Mesendoderm (in vitro differentiated cells): ENCODE data around the gene XPC.

Experiments
- DNase-seq: peaks from one replicate; pipeline ENCODE4 v3.0.0; 2013
- H2AK5ac ChIP-seq: 2 replicates; pipeline ENCODE4 v1.6.1; 2013; ENCODE audit warnings: low read length, inconsistent platforms
- H2BK120ac ChIP-seq: 2 replicates; pipeline ENCODE4 v1.6.1; 2013; ENCODE audit warnings: low read depth, mild to moderate bottlenecking, low read length, moderate library complexity, mixed read lengths
- H2BK15ac ChIP-seq: replicated peaks from 2 replicates; pipeline ENCODE4 v1.6.1; 2013; ENCODE audit warnings: low read depth, mild to moderate bottlenecking, moderate library complexity
- H2BK5ac ChIP-seq: 2 replicates; pipeline ENCODE4 v1.6.1; 2013; ENCODE audit warnings: low read length, inconsistent platforms
- H3K18ac ChIP-seq: 2 replicates; pipeline ENCODE4 v1.6.1; 2013; ENCODE audit warnings: mild to moderate bottlenecking, low read length, mixed read lengths
- H3K23ac ChIP-seq: one replicate; pipeline ENCODE4 v1.6.1; 2013; ENCODE audit warnings: low read length
- H3K27ac ChIP-seq: 2 replicates; pipeline ENCODE4 v1.5.1; 2013; ENCODE audit warnings: low read depth, mild to moderate bottlenecking, inconsistent platforms, low read length, moderate library complexity
- H3K27me3 ChIP-seq: 2 replicates; pipeline ENCODE4 v1.6.1; 2013; ENCODE audit warnings: low read length, control low read depth, mild to moderate bottlenecking, inconsistent platforms; ENCODE audit not compliant: insufficient read depth, poor library complexity
- H3K36me3 ChIP-seq: 2 replicates; pipeline ENCODE4 v1.6.1; 2013; ENCODE audit warnings: low read length, inconsistent platforms; ENCODE audit not compliant: control insufficient read depth, insufficient read depth
- H3K4ac ChIP-seq: one replicate; pipeline ENCODE4 v1.6.1; 2013; ENCODE audit warnings: low read depth, mild to moderate bottlenecking, low read length, moderate library complexity
- H3K4me1 ChIP-seq: 2 replicates; pipeline ENCODE4 v1.6.1; 2013; ENCODE audit warnings: low read depth, low read length, inconsistent platforms; ENCODE audit not compliant: control insufficient read depth
- H3K4me2 ChIP-seq: 2 replicates; pipeline ENCODE4 v1.6.1; 2013; ENCODE audit warnings: low read length
- H3K4me3 ChIP-seq: 2 replicates; pipeline ENCODE4 v1.5.1; 2013; ENCODE audit warnings: mild to moderate bottlenecking, low read length
- H3K56ac ChIP-seq: one replicate; pipeline ENCODE4 v1.6.1; 2013; ENCODE audit warnings: low read length
- H3K79me1 ChIP-seq: 2 replicates; pipeline ENCODE4 v1.6.1; 2013; ENCODE audit warnings: low read length, inconsistent platforms
- H3K79me2 ChIP-seq: 2 replicates; pipeline ENCODE4 v1.6.1; 2013; ENCODE audit warnings: mild to moderate bottlenecking, low read length; ENCODE audit not compliant: control insufficient read depth, insufficient read depth
- H3K9ac ChIP-seq: 2 replicates; pipeline ENCODE4 v1.6.1; 2013; ENCODE audit warnings: low read length, inconsistent platforms
- H4K5ac ChIP-seq: one replicate; pipeline ENCODE4 v1.6.1; 2013; ENCODE audit warnings: low read length
- H4K8ac ChIP-seq: one replicate; pipeline ENCODE4 v1.6.1; 2013; ENCODE audit warnings: low read depth, mild to moderate bottlenecking, control low read depth, low read length, moderate library complexity
- WGBS: extraction: QIAGEN DNeasy Blood & Tissue Kit; methylation state at CpG from one replicate; pipeline ENCODE4 v1.1.7; 2013; ENCODE audit warnings: low lambda C conversion rate, missing lambda C conversion rate; ENCODE audit not compliant: insufficient coverage; ENCODE audit errors: extremely low coverage; 5-methylcytosine and 5-hydroxymethylcytosine counted together

XPC gene

DNA sequence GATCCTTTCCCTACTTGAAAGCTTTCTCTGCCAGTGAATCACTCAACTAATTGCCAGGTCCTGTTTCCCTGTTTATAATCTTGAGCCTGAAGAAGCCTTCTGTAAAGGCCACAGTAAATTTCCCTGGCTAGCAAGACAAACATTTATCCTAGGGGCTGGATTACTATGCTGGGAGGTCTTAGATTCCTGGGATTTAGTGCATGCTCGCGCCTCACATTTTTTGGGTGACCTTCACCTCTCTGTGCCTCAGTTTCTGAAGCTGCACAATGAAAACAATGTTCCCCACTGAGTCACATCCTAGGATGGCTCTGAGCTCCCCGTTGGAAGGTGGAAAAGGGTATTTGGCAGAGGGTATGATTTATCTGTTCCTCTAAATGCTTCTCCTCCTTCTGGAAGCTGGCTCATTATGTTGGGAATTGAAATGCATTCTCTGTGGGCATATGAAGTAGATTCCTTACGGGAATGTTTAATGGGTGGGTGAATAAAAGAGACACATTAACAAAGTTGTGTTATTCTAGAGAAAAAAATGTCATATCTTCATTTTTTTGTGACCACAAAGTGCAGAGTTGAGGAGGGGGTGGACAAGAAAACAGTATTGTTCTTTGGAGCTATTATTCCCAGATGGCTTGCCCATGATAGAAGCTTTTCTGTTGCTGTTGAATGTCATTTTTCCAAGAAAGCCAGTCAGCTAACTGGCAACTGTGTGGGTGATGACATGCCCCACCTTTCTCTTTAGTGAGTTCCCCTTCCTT, 32.6 kb upstream of the XPC start:
- H2AK5ac ChIP-seq, result no peak overlapping the region
- H4K5ac ChIP-seq, result no peak overlapping the region
- no peaks in the 10 kb centered on the region for H3K79me1 ChIP-seq
- H3K79me2 ChIP-seq, result no peaks in the 10 kb centered on the region
- no peak overlapping the region for H3K4me3 ChIP-seq
- no peak overlapping the region for H3K9ac ChIP-seq
- H3K4me2 ChIP-seq, result no peak overlapping the region
- no peaks in the 10 kb centered on the region for H3K36me3 ChIP-seq
- no peaks in the 10 kb centered on the region for H3K27me3 ChIP-seq
- no peak overlapping the region for H3K56ac ChIP-seq
- H2BK15ac ChIP-seq, result no peak overlapping the region
- H3K4me1 ChIP-seq, result no peaks in the 10 kb centered on the region
- H3K27ac ChIP-seq, result no peak overlapping the region
- H2BK120ac ChIP-seq, result no peak overlapping the region
- no CpG with 5 or more reads among the region's 4 CpGs for WGBS
- no peak overlapping the region for H3K18ac ChIP-seq
- no peak overlapping the region for H3K23ac ChIP-seq
- DNase-seq, result no peak
- no peak overlapping the region for H2BK5ac ChIP-seq
- no peak overlapping the region for H3K4ac ChIP-seq
- no peak overlapping the region for H4K8ac ChIP-seq

- H3K23ac ChIP-seq, result no peak overlapping the region
- no peak overlapping the region for H3K4ac ChIP-seq
- H3K4me3 ChIP-seq, result no peak overlapping the region
- H3K9ac ChIP-seq, result no peak overlapping the region
- no peaks in the 10 kb centered on the region for H3K27me3 ChIP-seq
- H2BK5ac ChIP-seq, result no peak overlapping the region
- DNase-seq, result no peak
- no peaks in the 10 kb centered on the region for H3K79me2 ChIP-seq
- no peak overlapping the region for H3K56ac ChIP-seq
- no peak overlapping the region for H3K18ac ChIP-seq
- H3K79me1 ChIP-seq, result no peaks in the 10 kb centered on the region
- no peak overlapping the region for H2BK15ac ChIP-seq
- WGBS, result no CpG with 5 or more reads among the region's 3 CpGs
- H4K8ac ChIP-seq, result no peak overlapping the region
- H3K4me2 ChIP-seq, result no peak overlapping the region
- no peaks in the 10 kb centered on the region for H3K36me3 ChIP-seq
- H4K5ac ChIP-seq, result no peak overlapping the region
- H3K4me1 ChIP-seq, result no peaks in the 10 kb centered on the region
- no peak overlapping the region for H2AK5ac ChIP-seq
- no peak overlapping the region for H3K27ac ChIP-seq
- no peak overlapping the region for H2BK120ac ChIP-seq
These were observed 31.9 kb upstream of the XPC start for GRCh38 chr3:14210290-14210688.

DNA sequence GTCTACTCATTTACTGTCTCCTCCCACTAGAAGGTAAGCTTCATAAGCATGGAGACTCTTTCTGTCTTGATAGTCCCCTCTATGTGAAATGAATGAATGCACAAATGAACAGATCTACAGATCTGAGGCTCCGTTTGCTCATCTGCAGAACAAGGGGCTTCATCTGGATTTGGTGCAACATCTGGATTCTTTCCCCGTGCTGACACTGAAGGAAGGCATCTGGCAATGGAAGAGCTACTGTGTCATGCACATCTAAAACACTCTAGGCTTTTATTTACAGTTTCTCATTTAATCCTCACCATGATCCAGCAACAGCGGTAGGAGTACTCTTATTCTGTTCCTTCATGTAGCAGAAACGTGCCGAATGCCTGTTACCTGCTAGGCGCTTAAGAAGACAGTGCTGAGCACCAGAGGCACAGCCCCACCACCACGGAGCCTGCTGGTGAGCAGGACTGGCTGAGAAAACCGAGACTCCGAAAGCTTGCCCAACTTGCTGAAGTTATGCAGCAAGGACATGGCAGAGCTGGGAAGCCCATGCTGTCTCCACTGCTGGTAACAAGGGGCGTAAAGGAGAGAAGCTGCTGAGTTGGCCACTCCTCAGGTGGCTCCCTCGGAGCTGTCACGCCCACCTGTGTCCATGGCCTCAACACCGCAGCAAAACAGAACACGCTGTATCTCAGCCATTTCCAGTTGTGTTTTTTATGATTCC, 31.3 kb upstream of the XPC start:
- Histone ChIP-seq H3K79me2 (no peaks in the 10 kb centered on the region), H3K4me3 (no peak overlapping the region), H4K8ac (no peak overlapping the region), H3K4me1 (no peaks in the 10 kb centered on the region), H3K56ac (no peak overlapping the region), H3K4me2 (no peak overlapping the region), H2BK15ac (no peak overlapping the region), H4K5ac (no peak overlapping the region), H3K79me1 (no peaks in the 10 kb centered on the region), H3K27ac (no peak overlapping the region), H3K18ac (no peak overlapping the region), H2BK5ac (no peak overlapping the region), H3K36me3 (no peaks in the 10 kb centered on the region), H3K27me3 (no peaks in the 10 kb centered on the region), H3K9ac (no peak overlapping the region), H2BK120ac (no peak overlapping the region), H3K4ac (no peak overlapping the region), H3K23ac (no peak overlapping the region), H2AK5ac (no peak overlapping the region)
- no peak for DNase-seq
- no CpG with 5 or more reads among the region's 14 CpGs for WGBS

GRCh38 chr3:14208977-14209394, 30.6 kb upstream of the XPC start:
- WGBS, result no CpG with 5 or more reads among the region's 5 CpGs
- DNase-seq, result no peak
- Histone ChIP-seq H3K79me1 (no peaks in the 10 kb centered on the region), H4K8ac (no peak overlapping the region), H4K5ac (no peak overlapping the region), H2AK5ac (no peak overlapping the region), H3K79me2 (no peaks in the 10 kb centered on the region), H3K4me1 (no peaks in the 10 kb centered on the region), H3K4me3 (no peak overlapping the region), H3K56ac (no peak overlapping the region), H3K4ac (no peak overlapping the region), H3K4me2 (no peak overlapping the region), H3K27ac (no peak overlapping the region), H3K23ac (no peak overlapping the region), H2BK120ac (no peak overlapping the region), H2BK15ac (no peak overlapping the region), H3K27me3 (no peaks in the 10 kb centered on the region), H3K36me3 (no peaks in the 10 kb centered on the region), H3K9ac (no peak overlapping the region), H2BK5ac (no peak overlapping the region), H3K18ac (no peak overlapping the region)

DNA sequence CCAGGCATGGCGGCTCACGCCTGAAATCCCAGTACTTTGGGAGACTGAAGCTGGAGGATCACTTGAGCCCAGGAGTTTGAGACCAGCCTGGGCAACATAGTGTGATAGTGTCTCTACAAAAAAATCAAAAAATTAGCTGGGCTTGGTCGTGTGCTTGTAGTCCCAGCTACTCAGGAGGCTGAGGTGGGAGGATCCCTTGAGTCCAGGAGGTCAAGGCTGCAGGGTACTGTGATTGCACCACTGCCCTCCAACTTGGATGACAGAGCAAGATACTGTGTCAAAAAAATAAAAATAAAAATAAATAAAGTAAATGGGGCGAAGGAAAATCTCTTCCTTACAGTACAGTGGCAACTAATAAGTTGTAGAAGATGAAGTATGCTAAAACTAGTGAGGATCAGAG, 29.8 kb upstream of the XPC start:
- DNase-seq, result no peak
- no peak overlapping the region for H4K8ac ChIP-seq
- no peak overlapping the region for H3K56ac ChIP-seq
- H3K4me3 ChIP-seq, result no peak overlapping the region
- no peak overlapping the region for H3K23ac ChIP-seq
- H4K5ac ChIP-seq, result no peak overlapping the region
- H2BK120ac ChIP-seq, result no peak overlapping the region
- H2BK5ac ChIP-seq, result no peak overlapping the region
- H3K79me2 ChIP-seq, result no peaks in the 10 kb centered on the region
- no peak overlapping the region for H2AK5ac ChIP-seq
- no peak overlapping the region for H3K18ac ChIP-seq
- H3K4ac ChIP-seq, result no peak overlapping the region
- no peak overlapping the region for H3K4me2 ChIP-seq
- no peaks in the 10 kb centered on the region for H3K79me1 ChIP-seq
- no peak overlapping the region for H3K27ac ChIP-seq
- no peaks in the 10 kb centered on the region for H3K36me3 ChIP-seq
- no peaks in the 10 kb centered on the region for H3K4me1 ChIP-seq
- H3K9ac ChIP-seq, result no peak overlapping the region
- no CpG with 5 or more reads among the region's 4 CpGs for WGBS
- no peaks in the 10 kb centered on the region for H3K27me3 ChIP-seq
- H2BK15ac ChIP-seq, result no peak overlapping the region
